IMR-90 (cell line): ENCODE measurements around the gene AGAP1. TPM values are rescaled to one million over a fixed set of nuclear protein-coding genes. Genes with fewer than 3 reads are reported as not detected.

Source experiments
- ATAC-seq: fragments of 200-7000 bp; cut with Tn5 transposase; 2 replicates; pipeline ENCODE4 v1.9.1; 2020; ENCODE audit warnings: low read depth, mild to moderate bottlenecking, moderate library complexity
- BruUV-seq: library from RNA; stranded (reverse); fragments of 400-500 nt; replicated peaks from 2 replicates; lab custom pipeline; 2021; lab: Mats Ljungman, UMichigan
- CTCF ChIA-PET: fragments of 300-600 bp; formaldehyde crosslinking; extraction: SDS; loops from one replicate; lab custom pipeline; 2021; ENCODE audit warnings: antibody characterized with exemption; lab: Yijun Ruan, JAX
- POLR2A ChIA-PET: fragments of 300-600 bp; sonication (Branson Sonifier 250); formaldehyde crosslinking; loops from one replicate; lab custom pipeline; 2022; ENCODE audit warnings: antibody characterized with exemption; ENCODE audit not compliant: unreplicated experiment; lab: Charles Lee
- DNase-seq: peaks from one replicate; pipeline ENCODE4 v3.0.0; 2013
- H2AFZ ChIP-seq: replicated peaks from 2 replicates; pipeline ENCODE3; 2013; ENCODE audit warnings: low read length, mild to moderate bottlenecking; ENCODE audit not compliant: poor library complexity
- H2AK5ac ChIP-seq: 2 replicates; pipeline ENCODE4 v1.6.1; 2013; ENCODE audit warnings: low read depth, low read length, inconsistent platforms
- H2AK9ac ChIP-seq: replicated peaks from 2 replicates; pipeline ENCODE3; 2013; ENCODE audit warnings: mild to moderate bottlenecking, low read depth, low read length, moderate library complexity; ENCODE audit not compliant: poor library complexity
- H2BK120ac ChIP-seq: 2 replicates; pipeline ENCODE4 v1.6.1; 2013; ENCODE audit warnings: low read depth, low read length, inconsistent platforms
- H2BK15ac ChIP-seq: 3 replicates; pipeline ENCODE4 v1.6.1; 2013; ENCODE audit warnings: low read depth, low read length, inconsistent platforms
- H2BK20ac ChIP-seq: 2 replicates; pipeline ENCODE4 v1.6.1; 2013; ENCODE audit warnings: low read depth, mild to moderate bottlenecking, inconsistent platforms, low read length, moderate library complexity
- H2BK5ac ChIP-seq: 2 replicates; pipeline ENCODE4 v1.6.1; 2013; ENCODE audit warnings: mild to moderate bottlenecking, low read depth, low read length, inconsistent platforms; ENCODE audit not compliant: poor library complexity, severe bottlenecking
- H3K14ac ChIP-seq: replicated peaks from 2 replicates; pipeline ENCODE4 v1.6.1; 2013; ENCODE audit warnings: low read depth, low read length, inconsistent platforms
- H3K18ac ChIP-seq: 2 replicates; pipeline ENCODE4 v1.6.1; 2013; ENCODE audit warnings: low read depth, low read length, control low read depth
- H3K23ac ChIP-seq: 2 replicates; pipeline ENCODE4 v1.6.1; 2013; ENCODE audit warnings: low read depth, low read length, inconsistent platforms
- H3K27ac ChIP-seq: 2 replicates; pipeline ENCODE4 v1.5.1; 2013; ENCODE audit warnings: mild to moderate bottlenecking, control low read depth, low read length; ENCODE audit not compliant: insufficient read depth
- H3K27me3 ChIP-seq: 2 replicates; pipeline ENCODE4 v1.6.1; 2013; ENCODE audit warnings: low read length; ENCODE audit not compliant: control insufficient read depth, insufficient read depth
- H3K36me3 ChIP-seq: 2 replicates; pipeline ENCODE4 v1.6.1; 2013; ENCODE audit warnings: low read length, mixed read lengths; ENCODE audit not compliant: control insufficient read depth, insufficient read depth
- H3K4ac ChIP-seq: 2 replicates; pipeline ENCODE4 v1.6.1; 2013; ENCODE audit warnings: low read depth, low read length, inconsistent platforms
- H3K4me1 ChIP-seq: 2 replicates; pipeline ENCODE4 v1.6.1; 2013; ENCODE audit warnings: low read length, mixed read lengths; ENCODE audit not compliant: control insufficient read depth, insufficient read depth
- H3K4me2 ChIP-seq: 2 replicates; pipeline ENCODE4 v1.6.1; 2013; ENCODE audit warnings: low read depth, mild to moderate bottlenecking, control low read depth, low read length, moderate library complexity
- H3K4me3 ChIP-seq: 2 replicates; pipeline ENCODE4 v1.5.1; 2013; ENCODE audit warnings: low read depth, mild to moderate bottlenecking, control low read depth, low read length, moderate library complexity; ENCODE audit not compliant: insufficient read depth
- H3K56ac ChIP-seq: 2 replicates; pipeline ENCODE4 v1.6.1; 2013; ENCODE audit warnings: low read length, inconsistent platforms; ENCODE audit not compliant: insufficient read depth; ENCODE audit errors: extremely low read depth
- H3K79me1 ChIP-seq, 2 experiments: 2 replicates each; pipeline ENCODE4 v1.6.1; 2013; ENCODE audit warnings: low read length in 2 of 2, inconsistent platforms in 1 of 2, low read depth in 1 of 2
- H3K9ac ChIP-seq: 2 replicates; pipeline ENCODE4 v1.6.1; 2013; ENCODE audit warnings: low read depth, low read length, control low read depth
- H3K9me1 ChIP-seq: 2 replicates; pipeline ENCODE4 v1.6.1; 2013; ENCODE audit warnings: low read length, inconsistent platforms; ENCODE audit not compliant: insufficient read depth
- H3K9me3 ChIP-seq: 2 replicates; pipeline ENCODE4 v1.6.1; 2013; ENCODE audit warnings: low read length; ENCODE audit not compliant: control insufficient read depth, insufficient read depth
- H4K20me1 ChIP-seq: 2 replicates; pipeline ENCODE4 v1.6.1; 2013; ENCODE audit warnings: low read length, inconsistent platforms; ENCODE audit not compliant: insufficient read depth
- H4K5ac ChIP-seq: 2 replicates; pipeline ENCODE4 v1.6.1; 2013; ENCODE audit warnings: mild to moderate bottlenecking, low read depth, low read length, control low read depth
- H4K8ac ChIP-seq, 2 experiments: 2 replicates each; pipeline ENCODE4 v1.6.1; 2013; ENCODE audit warnings: low read depth in 2 of 2, low read length in 2 of 2, control low read depth in 1 of 2, inconsistent platforms in 1 of 2
- H4K91ac ChIP-seq: 2 replicates; pipeline ENCODE4 v1.6.1; 2013; ENCODE audit warnings: low read depth, low read length, inconsistent platforms; ENCODE audit not compliant: insufficient read depth
- BHLHE40 ChIP-seq: fragments of 150-350 bp; IDR thresholded peaks from 2 replicates; pipeline ENCODE4 v1.6.1; 2016; ENCODE audit warnings: mild to moderate bottlenecking, low read depth, low read length
- CEBPB ChIP-seq: IDR thresholded peaks from 2 replicates; pipeline ENCODE4 v1.6.1; 2012; ENCODE audit warnings: low read depth, low read length, improper control_type of control experiment
- CTCF ChIP-seq: conservative IDR thresholded peaks from 2 replicates; pipeline ENCODE4 v1.5.1; 2012; ENCODE audit warnings: mild to moderate bottlenecking, low read depth, low read length, improper control_type of control experiment
- MAFK ChIP-seq: IDR thresholded peaks from 2 replicates; pipeline ENCODE4 v1.6.1; 2012; ENCODE audit warnings: low read depth, low read length, improper control_type of control experiment
- MXI1 ChIP-seq: IDR thresholded peaks from 2 replicates; pipeline ENCODE4 v1.6.1; 2012; ENCODE audit warnings: low read depth, mild to moderate bottlenecking, low read length, moderate library complexity, borderline replicate concordance
- NFE2L2 ChIP-seq: fragments of 150-350 bp; IDR thresholded peaks from 2 replicates; pipeline ENCODE4 v1.6.1; 2016; ENCODE audit warnings: low read depth, mild to moderate bottlenecking, low read length
- POLR2A ChIP-seq: IDR thresholded peaks from 2 replicates; pipeline ENCODE4 v1.6.1; 2012; ENCODE audit warnings: mild to moderate bottlenecking, low read depth, low read length
- RAD21 ChIP-seq: IDR thresholded peaks from 2 replicates; pipeline ENCODE4 v1.6.1; 2012; ENCODE audit warnings: low read length, improper control_type of control experiment
- RCOR1 ChIP-seq: IDR thresholded peaks from 2 replicates; pipeline ENCODE4 v1.6.1; 2012; ENCODE audit warnings: mild to moderate bottlenecking, low read length, improper control_type of control experiment; ENCODE audit not compliant: insufficient replicate concordance
- RFX5 ChIP-seq: IDR thresholded peaks from 2 replicates; pipeline ENCODE4 v1.8.0; 2012; ENCODE audit warnings: low read depth, mild to moderate bottlenecking, low read length, moderate library complexity
- SMC3 ChIP-seq: fragments of 150-350 bp; IDR thresholded peaks from 2 replicates; pipeline ENCODE4 v1.6.1; 2016; ENCODE audit warnings: low read depth, mild to moderate bottlenecking, antibody characterized with exemption, low read length, moderate library complexity
- WGBS, 2 experiments: methylation state at CpG; one replicate each; pipeline versions ENCODE4 v1.1.5 to v1.1.7; 2013; ENCODE audit warnings: missing lambda C conversion rate in 2 of 2; ENCODE audit not compliant: insufficient read length in 1 of 2; ENCODE audit errors: extremely low coverage in 2 of 2; 5-methylcytosine and 5-hydroxymethylcytosine counted together
- dilution Hi-C: fragments of 300-500 bp; cut with HindIII; formaldehyde crosslinking; loops from one replicate; pipeline ENCODE4 v1.14.3; 2018; ENCODE audit warnings: low sequenced_read_pairs; ENCODE audit not compliant: unreplicated experiment
- in situ Hi-C: fragments of 300-500 bp; cut with MboI; formaldehyde crosslinking; loops from 3 replicates; pipeline ENCODE4 v1.14.3; 2019; ENCODE audit warnings: low sequenced_read_pairs, inconsistent platforms, mixed read lengths
- intact Hi-C: fragments of 100-400 bp; cut with micrococcal nuclease; formaldehyde crosslinking; loops from 2 replicates; pipeline ENCODE4 v1.10.0; 2022
- polyA plus RNA-seq, 3 experiments: library from polyadenylated mRNA; depleted of rRNA; stranded (reverse); fragments of >200 nt; gene quantifications; 2 replicates each; pipeline ENCODE4 v1.2.3, GENCODE V29; 2012; ENCODE audit warnings: low replicate concordance in 1 of 3
- total RNA-seq: library from RNA; depleted of rRNA; stranded (reverse); fragments of >200 nt; gene quantifications from 2 replicates; pipeline ENCODE4 v1.2.3, GENCODE V29; 2012

Gene AGAP1
- total and polyA plus RNA-seq, 2 of the 4 experiments (the other 2 are of a cell fraction) = 15.1 to 16.4 TPM

GRCh38 chr2:235463893-235464292 is 29.9 kb upstream of the AGAP1 start:
- Histone ChIP-seq H2BK120ac (no peak overlapping the region), H4K91ac (no peak overlapping the region), H3K56ac (no peak overlapping the region), H3K36me3 (no peaks in the 10 kb centered on the region), H3K23ac (no peak overlapping the region), H3K4me2 (no peak overlapping the region), H3K9me1 (no peaks in the 10 kb centered on the region), H3K4ac (no peak overlapping the region), H2AK9ac (no peak overlapping the region), H3K9me3 (no peaks in the 10 kb centered on the region), H3K27me3 (peaks cover 9% of the 10 kb centered on the region; the same call in 1 of the 2 replicates), H2BK20ac (no peak overlapping the region), H4K5ac (no peak overlapping the region), H3K27ac (no peak overlapping the region), H2BK5ac (no peak overlapping the region), H2AFZ (no peak overlapping the region), H4K20me1 (no peaks in the 10 kb centered on the region), H3K14ac (no peak overlapping the region), H3K4me1 (no peaks in the 10 kb centered on the region), H3K18ac (no peak overlapping the region), H4K8ac (no peak overlapping the region), H3K79me1 (no peaks in the 10 kb centered on the region), H3K4me3 (no peak overlapping the region), H3K9ac (no peak overlapping the region), H2AK5ac (no peak overlapping the region), H2BK15ac (no peak overlapping the region)
- BruUV-seq = no TSS peak
- no peak for ATAC-seq
- no CpG with 5 or more reads among the region's 3 CpGs for WGBS, 2 experiments
- intact Hi-C loops = no loop called here
- ChIA-PET POLR2A (no interaction called here), CTCF (no interaction called here)
- in situ Hi-C loops = no loop called here
- DNase-seq = no peak
- dilution Hi-C loops = no loop called here
- TF ChIP-seq RAD21 (no peak), CTCF (no peak), MXI1 (no peak), MAFK (no peak), RCOR1 (no peak), SMC3 (no peak), RFX5 (no peak), POLR2A (no peak), CEBPB (no peak), NFE2L2 (no peak), BHLHE40 (no peak)
